Stimulated activated CD4-positive, alpha-beta T cell treated with anti-CD3 and anti-CD28 coated beads, Interleukin-1b, Interleukin-23, amount 100 ng/mL, for 1 hour (primary cell): ENCODE measurements around the gene MYO18A.
"Not testable (repeated sequence)": the region's sequence is repeated elsewhere in the genome, so short reads cannot be mapped to it uniquely, and the experiment has no call there.

ENCODE experiments used
- DNase-seq, 2 donors: peaks; one replicate each; pipeline ENCODE4 v3.0.0-alpha.2; 2020; ENCODE audit warnings: low read depth in 2 of 2

The MYO18A gene

GRCh38 chr17:29102741-29103181, 77.4 kb downstream of the MYO18A start:
- DNase-seq = no peak

- DNase-seq = no peak
These were observed 78.2 kb downstream of the MYO18A start for GRCh38 chr17:29102046-29102445.

- DNase-seq = no peak
These were observed 79.9 kb downstream of the MYO18A start for GRCh38 chr17:29100296-29100695.

GRCh38 chr17:29099527-29099926, 80.7 kb downstream of the MYO18A start:
- DNase-seq = no peak

GRCh38 chr17:29096094-29096493, 84.1 kb downstream of the MYO18A start:
- no peak for DNase-seq

- DNase-seq = no peak
These were observed 84.8 kb downstream of the MYO18A start for GRCh38 chr17:29095439-29095838.

- no peak for DNase-seq
These were observed 86.0 kb downstream of the MYO18A start for GRCh38 chr17:29094101-29094708.

- DNase-seq = no peak
These were observed 86.9 kb downstream of the MYO18A start for GRCh38 chr17:29093090-29093871.

GRCh38 chr17:29091606-29092289, 88.5 kb downstream of the MYO18A start:
- no peak for DNase-seq

GRCh38 chr17:29090750-29091605, 89.2 kb downstream of the MYO18A start:
- DNase-seq = no peak

GRCh38 chr17:29090108-29090507, 90.1 kb downstream of the MYO18A start:
- no peak for DNase-seq

GRCh38 chr17:29089601-29090044, 90.6 kb downstream of the MYO18A start:
- DNase-seq = no peak

GRCh38 chr17:29088782-29089181, 91.4 kb downstream of the MYO18A start:
- DNase-seq = not testable (repeated sequence)

- DNase-seq = no peak
These were observed 93.4 kb downstream of the MYO18A start for GRCh38 chr17:29086628-29087332.

- DNase-seq = no peak
These were observed 95.0 kb downstream of the MYO18A start for GRCh38 chr17:29085223-29085622.

GRCh38 chr17:29084541-29085146, 95.6 kb downstream of the MYO18A start:
- no peak for DNase-seq

- DNase-seq = no peak
These were observed 99.2 kb downstream of the MYO18A start for GRCh38 chr17:29080965-29081364.

GRCh38 chr17:29080323-29080722, 99.9 kb downstream of the MYO18A start:
- no peak for DNase-seq

GRCh38 chr17:29079887-29080286, 100.3 kb downstream of the MYO18A start:
- no peak for DNase-seq

GRCh38 chr17:29079433-29079832, 100.8 kb downstream of the MYO18A start:
- DNase-seq = no peak
